ENCODE data around the gene KCNH6.

KCNH6 gene

GRCh38 chr17:63512896-63513644 is 10.1 kb upstream of the KCNH6 start:
- no peak for DNase-seq

GRCh38 chr17:63514477-63514876 is 8.7 kb upstream of the KCNH6 start:
- no peak for DNase-seq

GRCh38 chr17:63514974-63515373 is 8.2 kb upstream of the KCNH6 start:
- DNase-seq, result no peak

GRCh38 chr17:63515426-63515825 is 7.7 kb upstream of the KCNH6 start:
- DNase-seq, result no peak

GRCh38 chr17:63516910-63517824 is 6.0 kb upstream of the KCNH6 start:
- no peak for DNase-seq

GRCh38 chr17:63517825-63518534 is 5.2 kb upstream of the KCNH6 start:
- no peak for DNase-seq

- DNase-seq, result no peak
Observed at GRCh38 chr17:63519116-63519881, 3.9 kb upstream of the KCNH6 start.

GRCh38 chr17:63519972-63520882 is 2.9 kb upstream of the KCNH6 start:
- DNase-seq, result no peak

GRCh38 chr17:63524051-63524450 is 893 bp downstream of the KCNH6 start:
- DNase-seq, result no peak

- no peak for DNase-seq
Observed at GRCh38 chr17:63525190-63525946, 2.2 kb downstream of the KCNH6 start.

GRCh38 chr17:63526861-63527260 is 3.7 kb downstream of the KCNH6 start:
- no peak for DNase-seq

GRCh38 chr17:63528183-63528582 is 5.0 kb downstream of the KCNH6 start:
- no peak for DNase-seq

- DNase-seq, result no peak
Observed at GRCh38 chr17:63529711-63530556, 6.8 kb downstream of the KCNH6 start.

- DNase-seq, result no peak
Observed at GRCh38 chr17:63530557-63531021, 7.4 kb downstream of the KCNH6 start.

GRCh38 chr17:63531022-63531965 is 8.1 kb downstream of the KCNH6 start:
- DNase-seq, result no peak

- no peak for DNase-seq
Observed at GRCh38 chr17:63533433-63534077, 10.4 kb downstream of the KCNH6 start.

GRCh38 chr17:63534078-63534570 is 11.0 kb downstream of the KCNH6 start:
- DNase-seq, result no peak
